Endometrial microvascular endothelial cells (primary cell): ENCODE results near the gene POU5F1. TPM values are rescaled to one million over a fixed set of nuclear protein-coding genes. Genes with fewer than 3 reads are reported as not detected.
"Not testable (repeated sequence)": the region's sequence is repeated elsewhere in the genome, so short reads cannot be mapped to it uniquely, and the experiment has no call there.

ENCODE experiments used
- in situ Hi-C: cut with HindIII; loops from 2 replicates; pipeline ENCODE4 v1.10.0; 2017; ENCODE audit warnings: low sequenced_read_pairs, low pct_unique_long_range_greater_than_20kb; ENCODE audit errors: inconsistent ontology term
- total RNA-seq: library from RNA; depleted of rRNA; stranded (reverse); fragments of >200 nt; gene quantifications from one replicate; pipeline ENCODE4 v1.2.3, GENCODE V29; 2015; ENCODE audit errors: inconsistent ontology term

Gene POU5F1
- total RNA-seq, 1 donor from 2014 or later, result 6.4 TPM

DNA sequence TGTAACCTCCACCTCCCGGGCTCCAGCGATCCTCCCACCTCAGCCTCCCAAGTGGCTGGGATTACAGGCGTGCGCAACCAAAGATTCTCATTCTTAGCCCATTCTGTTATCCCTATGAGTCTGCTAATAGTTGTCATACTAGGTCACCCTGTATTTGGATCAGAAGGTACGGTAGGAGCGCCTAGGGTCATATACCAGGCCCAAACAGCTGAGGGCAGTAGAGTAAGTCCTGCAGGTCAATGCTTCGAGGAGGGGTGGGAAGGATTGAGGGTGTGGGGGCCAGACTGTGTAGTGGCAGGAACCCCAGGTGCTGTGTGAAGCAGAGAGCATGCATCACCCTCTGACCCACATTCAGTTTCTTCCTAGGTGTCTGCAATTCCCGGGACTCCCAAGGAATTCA lies 22.7 kb upstream of the POU5F1 start:
- in situ Hi-C loops, result no loop called here

DNA sequence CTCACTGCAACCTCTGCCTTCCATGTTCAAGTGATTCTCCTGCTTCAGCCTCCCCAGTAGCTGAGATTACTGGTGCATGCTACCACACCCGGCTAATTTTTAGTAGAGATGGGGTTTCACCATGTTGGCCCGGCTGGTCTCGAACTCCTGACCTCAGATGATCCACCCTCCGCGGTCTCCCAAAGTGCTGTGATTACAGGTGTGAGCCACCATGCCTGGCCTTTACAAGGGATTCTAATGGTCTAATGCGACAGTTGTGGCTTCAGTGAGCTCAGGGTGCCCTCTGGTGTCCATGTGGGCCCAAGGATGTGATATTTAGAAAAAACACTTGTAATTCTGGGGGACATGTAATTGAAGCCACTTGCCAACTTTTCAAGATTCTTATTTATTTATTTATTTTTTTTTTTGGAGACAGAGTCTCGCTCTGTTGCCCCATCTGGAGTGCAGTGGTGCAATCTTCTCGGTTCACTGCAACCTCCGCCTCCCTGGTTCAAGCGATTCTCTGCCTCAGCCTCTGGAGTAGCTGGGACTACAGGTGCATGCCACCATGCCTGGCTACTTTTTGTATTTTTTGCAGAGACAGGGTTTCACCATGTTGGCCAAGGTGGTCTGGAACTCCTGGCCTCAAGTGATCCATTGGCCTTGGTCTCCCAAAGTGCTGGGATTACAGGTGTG lies 22.1 kb upstream of the POU5F1 start:
- in situ Hi-C loops, result not testable (repeated sequence)

DNA sequence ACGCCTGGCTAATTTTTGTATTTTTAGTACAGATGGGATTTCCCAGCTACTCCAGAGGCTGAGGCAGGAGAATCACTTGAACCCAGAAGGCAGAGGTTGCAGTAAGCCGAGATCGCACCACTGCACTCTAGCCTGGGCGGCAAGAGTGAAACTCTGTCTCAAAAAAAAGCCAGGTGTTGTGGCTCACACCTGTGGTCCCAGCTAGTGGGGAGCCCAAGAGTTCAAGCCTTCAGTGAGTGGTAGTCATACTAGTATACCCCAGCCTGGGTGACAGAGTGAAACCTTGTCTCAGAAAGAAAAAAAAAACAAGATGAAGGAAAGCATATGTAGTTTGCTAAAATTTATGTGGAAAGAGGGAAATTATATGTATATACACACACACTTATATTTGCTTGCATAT lies 20.0 kb upstream of the POU5F1 start:
- in situ Hi-C loops, result no loop called here

DNA sequence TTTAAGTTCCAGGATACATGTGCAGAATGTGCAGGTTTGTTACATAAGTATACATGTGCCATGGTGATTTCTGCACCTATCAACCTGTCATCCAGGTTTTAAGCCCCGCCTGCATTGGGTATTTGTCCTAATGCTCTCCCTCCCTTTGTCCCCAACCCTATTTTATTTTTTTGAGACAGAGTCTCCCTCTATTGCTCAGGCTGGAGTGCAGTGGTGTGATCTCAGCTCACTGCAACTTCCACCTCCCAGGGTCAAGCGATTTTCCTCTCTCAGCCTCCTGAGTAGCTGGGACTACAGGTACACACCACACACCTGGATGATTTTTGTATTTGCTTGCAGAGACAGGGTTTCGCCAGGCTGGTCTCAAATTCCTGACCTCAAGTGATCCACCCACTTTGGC lies 18.7 kb upstream of the POU5F1 start:
- in situ Hi-C loops, result not testable (repeated sequence)

DNA sequence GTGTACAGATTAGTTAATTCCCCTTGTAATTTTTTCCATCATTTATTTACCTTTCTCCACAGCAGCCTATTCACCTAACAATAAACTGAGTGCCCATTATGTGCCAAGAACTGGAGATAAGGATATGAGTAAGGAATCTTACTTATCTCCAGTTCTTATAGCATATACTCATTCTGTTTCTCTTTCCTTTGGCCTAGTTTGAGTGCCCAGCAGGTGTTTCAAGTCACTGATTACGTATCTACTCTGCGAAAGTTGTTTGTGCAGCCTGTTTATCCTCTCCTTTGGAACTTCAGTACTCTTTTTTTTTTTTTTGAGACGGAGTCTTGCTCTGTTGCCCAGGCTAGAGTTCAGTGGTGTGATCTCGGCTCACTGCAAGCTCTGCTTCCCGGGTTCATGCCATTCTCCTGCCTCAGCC lies 17.3 kb upstream of the POU5F1 start:
- in situ Hi-C loops, result no loop called here

DNA sequence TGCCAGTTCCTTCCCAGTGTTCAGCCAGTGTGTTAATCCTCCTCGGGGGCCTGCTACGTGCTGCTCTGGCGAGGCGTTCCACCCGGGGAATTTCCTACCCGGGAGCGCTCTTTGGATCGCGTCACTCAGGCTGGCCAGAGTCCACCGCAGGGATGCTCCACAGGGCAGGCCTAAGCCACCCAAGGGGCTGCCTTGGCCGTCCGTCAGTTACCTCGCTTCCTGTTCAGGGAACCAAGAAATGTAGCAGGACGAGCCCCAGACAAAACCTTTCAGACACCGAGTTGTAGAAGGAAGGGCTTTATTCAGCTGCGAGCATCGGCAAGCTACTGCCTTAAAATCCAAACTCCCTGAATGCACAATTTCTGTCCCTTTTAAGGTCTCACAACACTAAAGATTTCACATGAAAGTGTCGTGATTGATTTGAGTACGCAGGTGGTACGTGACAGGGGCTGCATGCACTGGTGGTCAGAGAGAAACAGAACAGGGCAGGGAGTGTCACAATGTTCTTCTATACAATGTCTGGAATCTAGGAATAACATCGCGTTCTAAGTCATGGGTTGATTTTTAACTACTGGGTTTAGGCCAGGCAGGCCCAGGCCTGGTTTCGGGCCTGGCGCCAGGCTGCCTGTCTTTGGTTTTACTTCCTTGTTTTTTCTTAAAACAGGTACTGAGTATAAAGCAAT lies 15.7 kb upstream of the POU5F1 start:
- in situ Hi-C loops, result no loop called here

DNA sequence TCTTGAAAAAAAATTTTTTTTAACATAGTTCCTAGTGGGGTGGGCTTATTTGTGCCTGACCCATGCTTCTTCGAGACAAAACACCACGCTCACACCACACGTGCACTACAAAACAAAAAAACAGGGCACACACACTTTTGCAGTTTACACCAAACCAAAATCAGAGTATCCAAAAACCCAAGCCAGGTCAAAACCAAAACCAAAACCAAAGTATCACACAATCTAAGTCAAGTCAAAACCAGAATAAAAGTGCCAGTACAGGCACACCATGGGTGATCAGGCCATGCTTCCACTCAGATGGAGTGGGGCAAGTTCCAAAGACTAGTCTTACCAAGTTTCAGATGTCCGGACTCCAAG lies 15.2 kb upstream of the POU5F1 start:
- in situ Hi-C loops, result not testable (repeated sequence)

DNA sequence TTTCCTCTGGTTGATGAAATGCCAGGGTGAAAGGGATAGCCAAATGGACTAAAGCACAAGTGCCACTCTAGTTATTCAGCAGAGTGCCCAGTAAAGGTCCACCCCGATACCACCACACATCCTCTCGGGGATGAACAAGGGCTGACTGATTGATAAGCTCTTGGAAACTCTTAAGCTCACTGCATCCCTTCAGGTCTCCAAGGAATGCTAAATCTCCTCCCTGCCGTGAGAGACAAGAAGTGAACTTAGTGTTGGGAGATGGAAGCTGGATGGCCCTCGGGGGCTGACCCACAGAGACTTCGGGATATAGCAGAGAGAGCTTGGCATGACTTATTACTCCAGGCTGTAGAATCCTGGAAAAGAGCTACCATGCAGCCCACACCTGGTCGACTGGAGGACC lies 13.4 kb upstream of the POU5F1 start:
- in situ Hi-C loops, result not testable (repeated sequence)

DNA sequence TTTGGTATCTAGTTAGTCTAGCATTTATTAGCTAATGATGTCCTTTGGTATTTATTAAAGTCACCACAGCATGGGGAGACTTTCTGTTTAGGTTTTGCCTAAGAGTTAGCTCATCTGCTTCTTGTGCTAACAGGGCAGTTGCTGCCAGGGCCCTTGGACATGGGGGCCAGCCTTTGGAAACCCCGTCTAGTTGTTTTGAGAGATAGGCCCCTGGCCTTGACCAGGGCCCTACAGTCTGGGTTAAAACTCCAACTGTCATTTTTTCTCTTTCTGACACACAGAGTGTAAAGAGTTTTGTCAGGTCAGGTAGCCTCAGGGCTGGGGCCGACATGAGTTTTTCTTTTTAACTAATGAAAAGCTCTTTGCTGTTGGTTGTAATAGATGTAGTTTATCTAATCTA lies 12.8 kb upstream of the POU5F1 start:
- in situ Hi-C loops, result not testable (repeated sequence)

DNA sequence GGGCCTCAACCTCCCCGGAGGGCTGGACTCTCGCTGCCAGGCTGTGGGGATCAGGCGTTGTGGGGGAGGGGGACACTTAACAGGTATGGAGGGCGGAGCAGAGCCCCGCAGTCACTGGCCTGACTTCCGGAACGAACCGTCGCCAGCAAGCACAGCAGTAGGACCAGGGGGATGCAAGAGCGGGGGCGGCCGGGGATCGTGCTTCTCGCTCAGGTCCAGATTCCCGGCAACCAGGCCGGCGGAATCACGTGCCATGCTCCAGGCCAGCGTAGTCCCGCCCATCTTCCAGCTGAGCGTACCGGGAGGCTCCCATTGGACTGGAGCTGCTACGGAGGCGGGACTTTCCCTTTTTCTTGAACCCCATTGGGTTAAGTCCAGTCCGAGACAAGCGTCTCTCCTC lies 10.0 kb upstream of the POU5F1 start:
- in situ Hi-C loops, result no loop called here

DNA sequence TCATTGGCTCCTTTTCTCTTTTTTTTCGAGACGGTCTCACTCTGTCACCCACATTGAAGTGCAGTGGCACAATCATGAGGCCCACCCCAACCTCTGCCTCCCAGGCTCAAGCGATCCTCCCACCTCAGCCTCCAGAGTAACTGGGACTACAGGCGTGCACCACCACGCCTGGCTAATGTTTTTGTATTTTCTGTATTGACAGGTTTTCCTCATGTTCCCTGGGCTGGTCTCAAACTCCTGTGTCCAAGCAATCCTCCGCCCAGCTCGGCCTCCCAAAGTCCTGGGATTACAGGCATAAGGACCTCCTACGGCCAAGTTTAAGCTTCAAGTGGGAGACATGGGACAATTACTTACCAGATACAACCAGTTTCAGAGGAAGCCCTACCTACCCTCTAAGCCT lies 9.4 kb upstream of the POU5F1 start:
- in situ Hi-C loops, result no loop called here

DNA sequence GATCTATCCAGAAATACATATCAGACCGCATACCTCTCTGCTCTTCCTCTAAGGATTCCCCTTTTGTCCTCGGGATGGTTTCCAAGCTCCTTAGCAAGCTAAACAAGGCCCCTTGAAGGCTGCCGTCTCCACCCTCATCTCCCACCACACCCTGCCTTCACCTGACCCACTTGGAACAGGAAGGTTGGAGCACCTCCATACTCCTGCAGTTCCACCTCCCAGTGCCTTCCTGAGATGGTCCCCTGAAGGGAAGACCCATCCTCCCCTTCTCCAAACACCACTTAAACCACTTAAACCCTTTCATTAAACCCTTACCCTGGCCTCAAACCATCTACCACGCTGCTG lies 8.5 kb upstream of the POU5F1 start:
- in situ Hi-C loops, result no loop called here

DNA sequence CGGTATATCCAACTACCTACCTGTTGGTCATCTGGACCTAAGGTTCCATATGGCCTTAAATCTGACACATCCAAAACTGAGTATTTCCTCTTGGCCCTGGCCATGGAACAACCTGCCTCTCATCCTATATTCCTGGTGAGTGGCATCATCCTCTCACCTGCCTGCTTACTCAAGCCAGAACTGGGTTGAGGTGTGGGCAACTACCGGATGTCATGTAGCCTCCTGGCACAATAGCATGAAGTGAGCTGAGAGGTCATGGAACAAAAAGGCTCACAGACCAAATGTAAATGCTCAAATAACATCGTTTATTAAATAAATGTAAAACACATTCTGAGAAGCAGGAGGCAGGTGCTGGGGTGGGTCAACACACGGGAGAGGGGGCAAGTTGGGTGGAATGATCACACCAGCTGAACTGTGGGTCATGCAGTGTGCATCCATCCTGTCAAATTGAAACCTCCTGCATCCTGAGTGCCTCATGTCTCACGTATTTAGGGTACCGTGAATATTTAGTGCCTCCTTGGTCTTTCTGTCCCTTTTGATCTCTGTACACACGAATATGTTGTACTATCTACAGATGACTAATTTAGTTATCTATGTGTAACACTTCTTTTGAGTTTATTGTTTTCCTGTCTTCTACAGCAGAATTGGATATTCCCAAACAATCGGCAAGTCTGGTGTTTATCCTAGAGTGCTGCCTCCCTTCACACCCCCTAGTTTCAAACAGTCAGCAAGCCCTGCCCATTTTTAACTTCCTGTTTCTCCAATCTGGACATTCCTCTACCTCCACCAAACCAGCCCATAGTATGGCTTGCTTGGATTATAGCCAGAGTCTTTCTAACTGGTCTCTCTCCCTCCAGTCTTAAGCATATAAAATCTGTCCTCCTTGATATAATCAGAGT lies 7.9 kb upstream of the POU5F1 start:
- in situ Hi-C loops, result no loop called here

DNA sequence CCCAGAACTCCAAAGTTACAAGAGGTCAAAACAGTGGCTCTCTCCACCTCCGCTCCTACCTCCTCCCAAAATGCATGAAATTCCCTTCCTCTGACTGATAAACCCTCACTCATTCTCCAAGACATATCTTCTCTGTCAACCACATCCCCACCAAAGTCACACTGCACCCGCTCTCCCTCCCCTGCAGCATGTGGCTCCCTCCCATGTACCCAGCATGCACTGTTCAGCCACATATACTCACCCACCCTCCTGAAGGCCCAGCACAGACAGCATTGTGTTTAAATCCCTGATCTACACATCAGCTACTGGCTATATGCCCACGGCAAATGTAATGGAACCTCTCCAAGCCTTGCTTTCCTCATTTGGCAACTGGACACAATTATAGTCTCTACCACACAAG lies 5.5 kb upstream of the POU5F1 start:
- in situ Hi-C loops, result no loop called here

DNA sequence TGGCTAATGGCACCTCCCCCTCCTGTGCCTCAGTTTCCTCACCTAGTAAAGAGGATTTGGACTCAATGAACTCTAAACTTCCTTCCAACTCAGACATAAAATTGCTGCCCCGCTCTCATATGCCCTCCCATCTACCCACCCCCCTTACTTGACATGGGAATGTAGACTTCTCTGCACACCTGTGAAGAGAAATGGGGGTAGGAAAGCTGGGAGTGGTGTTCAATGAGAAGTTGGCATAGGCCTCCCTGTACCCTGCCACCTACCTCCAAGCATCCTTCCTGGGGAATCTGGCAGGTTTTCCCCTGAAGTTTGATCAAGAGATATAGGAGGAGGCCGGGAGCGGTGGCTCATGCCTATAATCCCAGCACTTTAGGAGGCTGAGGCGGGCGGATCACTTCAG lies 3.9 kb upstream of the POU5F1 start:
- in situ Hi-C loops, result no loop called here

DNA sequence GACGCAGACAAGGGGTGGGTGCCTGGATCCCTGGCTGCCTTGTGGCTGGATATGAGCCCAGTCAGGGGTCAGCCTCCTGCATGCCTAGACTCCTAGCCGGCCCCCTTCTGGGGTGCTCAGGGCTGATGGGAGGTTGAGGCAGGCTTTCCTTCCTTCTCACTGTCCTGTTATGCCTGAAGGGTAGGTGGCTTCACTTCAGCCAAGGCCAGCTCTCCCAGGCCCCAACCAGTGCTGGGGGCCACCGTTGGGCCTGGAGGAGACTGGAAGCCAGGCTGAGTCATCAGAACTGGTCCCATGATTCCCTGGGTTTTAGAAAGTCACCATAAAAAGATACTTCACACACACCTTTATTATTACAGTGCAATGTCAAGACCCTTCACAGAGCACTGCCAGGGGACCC lies 2.9 kb upstream of the POU5F1 start:
- in situ Hi-C loops, result no loop called here

DNA sequence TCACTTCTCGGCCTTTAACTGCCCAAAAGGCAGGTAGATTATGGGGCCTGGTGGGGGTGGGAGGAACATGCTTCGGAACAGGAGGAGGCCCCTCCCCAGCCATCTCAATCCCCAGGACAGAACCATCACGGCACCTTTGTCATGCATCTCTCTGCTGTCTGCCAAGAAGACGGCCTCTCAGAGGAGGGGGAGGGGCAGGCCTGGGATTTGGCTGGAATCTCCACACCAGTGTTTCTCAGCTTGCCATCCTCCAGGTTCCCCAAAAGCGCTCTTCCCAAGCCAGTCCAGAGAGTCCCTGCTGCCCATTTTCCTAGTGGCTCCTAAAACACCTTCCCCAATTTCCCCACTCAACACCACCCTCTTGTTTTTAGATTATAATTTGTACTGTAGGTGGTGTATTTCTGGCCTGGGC lies 2.5 kb upstream of the POU5F1 start:
- in situ Hi-C loops, result no loop called here

DNA sequence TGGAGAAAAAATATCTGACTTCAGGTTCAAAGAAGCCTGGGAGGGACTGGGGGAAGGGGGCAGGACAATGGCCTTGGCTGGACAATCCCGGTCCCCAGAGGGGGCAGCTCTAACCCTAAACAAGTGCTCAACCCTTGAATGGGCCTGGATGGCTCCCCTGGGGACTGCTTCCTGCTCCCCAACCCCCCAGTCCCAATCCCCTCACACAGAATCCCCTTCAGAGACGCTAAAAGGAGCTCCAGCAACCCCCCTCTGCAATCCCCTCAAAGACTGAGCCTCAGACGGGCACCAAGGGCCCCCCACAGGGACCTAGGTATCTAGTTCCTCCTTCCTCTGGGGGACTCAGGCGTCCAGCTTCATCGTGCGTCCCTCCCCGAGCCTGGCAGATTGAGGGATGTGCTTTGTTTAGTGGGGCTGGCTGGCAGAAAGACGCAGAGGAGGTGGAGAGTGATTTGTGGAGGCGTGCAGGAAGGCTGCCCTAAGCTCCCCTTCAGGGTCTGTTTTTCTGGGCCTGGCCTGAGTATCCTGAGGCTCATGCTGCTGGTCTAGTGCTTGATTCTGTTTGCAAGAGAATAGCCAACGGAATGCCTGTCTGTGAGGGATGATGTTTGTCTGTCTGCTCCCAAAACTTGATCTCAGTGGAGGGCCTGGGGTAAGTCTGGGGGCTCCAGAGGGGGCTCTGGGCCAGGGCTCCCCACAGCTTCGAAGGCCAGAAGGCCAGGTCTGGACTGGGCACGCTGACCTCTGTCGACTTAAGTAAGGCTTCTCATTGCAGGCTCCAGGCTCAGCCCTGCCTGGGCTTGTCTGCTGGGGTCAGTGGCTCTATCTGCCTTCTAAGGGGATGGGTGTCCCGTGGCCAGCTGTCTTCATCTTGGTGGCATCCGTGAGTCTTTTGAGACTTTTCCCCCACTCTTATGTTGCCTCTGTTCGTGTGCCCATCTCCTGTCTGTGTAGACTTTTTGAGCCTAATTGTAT lies 1.7 kb upstream of the POU5F1 start:
- in situ Hi-C loops, result no loop called here
